ENCODE data around the gene DDX25. TPM values are rescaled to one million over a fixed set of nuclear protein-coding genes. Genes with fewer than 3 reads are reported as not detected.
"Not testable (repeated sequence)": the region's sequence is repeated elsewhere in the genome, so short reads cannot be mapped to it uniquely, and the experiment has no call there.

The DDX25 gene
- 0.18 TPM in 1 of 2 replicates, not detected in the other for total RNA-seq (2014; rRNA removed; shearing (Covaris generic))

DNA sequence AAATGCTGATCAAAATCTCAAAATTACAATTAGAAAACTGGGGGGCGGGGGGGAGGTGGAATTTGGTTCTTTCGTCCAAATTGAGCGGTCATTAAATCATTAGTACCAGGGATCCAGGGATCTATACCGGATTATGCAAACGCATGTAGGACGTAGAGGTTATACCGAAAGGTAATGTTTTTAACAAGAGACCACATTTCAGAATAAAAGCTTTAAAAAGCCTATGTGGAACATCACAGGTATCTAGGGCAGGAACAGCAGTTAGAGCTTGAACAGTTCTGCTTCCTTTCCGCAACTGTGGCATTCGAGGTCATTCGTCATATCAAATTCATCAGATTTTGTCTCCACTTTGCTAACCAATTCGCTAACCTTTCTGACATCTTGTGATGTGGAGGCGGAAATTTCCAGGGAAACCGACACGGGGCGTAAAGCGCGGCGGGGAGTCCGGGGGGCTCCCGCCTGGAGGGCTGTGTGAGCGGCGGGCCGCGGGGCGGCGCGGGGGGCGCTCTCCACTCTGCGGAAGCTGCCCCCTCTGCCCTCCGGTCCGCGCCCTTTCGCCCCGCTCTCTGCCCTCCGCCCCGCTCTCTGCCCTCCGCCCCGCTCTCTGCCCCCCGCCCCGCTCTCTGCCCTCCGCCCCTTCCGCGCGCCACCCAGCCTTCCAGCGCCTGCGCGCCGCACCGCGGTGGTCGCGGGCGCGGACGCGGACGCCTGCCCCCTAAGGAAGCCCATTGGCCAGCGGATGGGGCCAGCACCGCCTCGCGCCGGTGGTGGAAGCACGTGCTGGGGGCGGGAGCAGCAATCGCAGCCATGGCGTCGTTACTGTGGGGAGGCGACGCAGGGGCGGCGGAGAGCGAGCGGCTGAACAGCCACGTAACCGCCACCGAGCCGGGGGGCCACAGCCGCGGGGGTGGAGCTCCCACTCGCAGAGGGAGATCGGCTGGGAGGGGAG, at the start of gene DDX25:
Gene DDX25 (plus strand): TSS at position 798 of the 949 bp plus-strand sequence. CDS start 10 bp downstream, at position 808.
- no peaks in the 10 kb centered on the region for H3K9me3 ChIP-seq (replicated peaks)
- no peaks in the 10 kb centered on the region for H3K36me3 ChIP-seq
- H3K4me1 ChIP-seq: no peaks in the 10 kb centered on the region
- no peak within 1 kb of the TSS for H3K27ac ChIP-seq
- DNase-seq: no peak
- no peak within 1 kb of the TSS for H3K4me3 ChIP-seq
- H3K27me3 ChIP-seq: no peaks in the 10 kb centered on the region

DNA sequence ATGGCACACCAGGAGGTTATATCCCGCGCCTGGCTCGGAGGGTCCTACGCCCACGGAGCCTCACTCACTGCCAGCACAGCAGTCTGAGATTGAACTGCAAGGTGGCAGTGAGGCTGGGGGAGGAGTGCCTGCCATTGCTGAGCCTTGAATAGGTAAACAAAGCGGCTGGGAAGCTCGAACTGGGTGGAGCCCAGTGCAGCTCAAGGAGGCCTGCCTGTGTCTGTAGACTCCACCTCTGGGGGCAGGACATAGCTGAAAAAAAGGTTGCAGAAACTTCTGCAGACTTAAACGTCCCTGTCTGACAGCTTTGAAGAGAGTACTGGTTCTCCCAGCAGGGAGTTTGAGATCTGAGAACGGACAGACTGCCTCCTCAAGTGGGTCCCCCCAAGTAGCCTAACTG, 46.6 kb upstream of the DDX25 start:
- not testable (repeated sequence) for DNase-seq, H3K4me3 ChIP-seq

DNA sequence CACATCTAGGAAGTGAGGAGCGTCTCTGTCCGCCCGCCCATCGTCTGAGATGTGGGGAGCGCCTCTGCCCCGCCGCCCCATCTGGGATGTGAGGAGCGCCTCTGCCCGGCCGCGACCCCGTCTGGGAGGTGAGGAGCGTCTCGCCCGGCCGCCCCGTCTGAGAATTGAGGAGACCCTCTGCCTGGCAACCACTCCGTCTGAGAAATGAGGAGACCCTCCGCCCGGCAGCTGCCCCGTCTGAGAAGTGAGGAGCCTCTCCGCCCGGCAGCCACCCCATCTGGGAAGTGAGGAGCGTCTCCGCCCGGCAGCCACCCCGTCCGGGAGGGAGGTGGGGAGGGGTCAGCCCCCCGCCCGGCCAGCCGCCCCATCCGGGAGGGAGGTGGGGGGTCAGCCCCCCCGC, 41.5 kb upstream of the DDX25 start:
- not testable (repeated sequence) for H3K4me3 ChIP-seq; H3K27me3 ChIP-seq; H3K36me3 ChIP-seq; H3K9me3 ChIP-seq (replicated peaks); H3K4me1 ChIP-seq; H3K27ac ChIP-seq; DNase-seq

More for the DNA sequence above, 46.6 kb upstream of the DDX25 start:
- not testable (repeated sequence) for H3K27me3 ChIP-seq; H3K4me1 ChIP-seq; H3K9me3 ChIP-seq (replicated peaks); H3K27ac ChIP-seq; H3K36me3 ChIP-seq

DNA sequence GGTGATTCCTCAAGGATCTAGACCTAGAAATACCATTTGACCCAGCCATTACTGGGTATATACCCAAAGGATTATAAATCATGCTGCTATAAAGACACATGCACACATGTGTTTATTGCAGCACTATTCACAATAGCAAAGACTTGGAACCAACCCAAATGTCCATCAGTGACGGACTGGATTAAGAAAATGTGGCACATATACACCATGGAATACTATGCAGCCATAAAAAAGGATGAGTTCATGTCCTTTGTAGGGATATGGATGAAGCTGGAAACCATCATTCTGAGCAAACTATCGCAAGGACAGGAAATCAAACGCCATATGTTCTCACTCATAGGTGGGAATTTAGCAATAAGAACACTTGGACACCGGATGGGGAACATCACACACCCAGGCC, 39.0 kb upstream of the DDX25 start:
- H3K9me3 ChIP-seq (replicated peaks); H3K27ac ChIP-seq; H3K4me3 ChIP-seq; H3K27me3 ChIP-seq; H3K36me3 ChIP-seq; H3K4me1 ChIP-seq; DNase-seq: not testable (repeated sequence)

DNA sequence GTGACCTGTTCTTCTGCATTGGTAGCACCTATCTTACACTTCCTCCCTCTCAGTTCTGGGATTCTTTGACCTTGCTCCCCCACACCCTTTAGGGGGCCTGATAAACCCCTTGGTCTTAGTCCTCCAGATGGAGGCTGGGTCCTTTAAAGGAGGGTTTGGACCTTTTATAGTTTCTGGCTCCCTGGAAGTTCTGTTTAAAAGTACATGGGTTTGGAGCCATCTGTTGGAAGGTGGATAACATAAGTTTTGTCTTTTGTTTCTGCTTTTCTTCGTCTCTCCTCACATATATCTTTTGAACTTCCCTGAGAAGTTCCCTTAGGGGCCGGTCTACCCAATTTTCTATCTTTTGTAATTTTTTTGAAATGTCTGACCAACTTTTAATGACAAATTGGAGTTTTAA, 34.8 kb upstream of the DDX25 start:
- no peaks in the 10 kb centered on the region for H3K27me3 ChIP-seq
- H3K4me1 ChIP-seq: no peaks in the 10 kb centered on the region
- no peaks in the 10 kb centered on the region for H3K36me3 ChIP-seq
- no peak for DNase-seq
- H3K9me3 ChIP-seq (replicated peaks): no peaks in the 10 kb centered on the region
- no peak overlapping the region for H3K27ac ChIP-seq
- H3K4me3 ChIP-seq: no peak overlapping the region

DNA sequence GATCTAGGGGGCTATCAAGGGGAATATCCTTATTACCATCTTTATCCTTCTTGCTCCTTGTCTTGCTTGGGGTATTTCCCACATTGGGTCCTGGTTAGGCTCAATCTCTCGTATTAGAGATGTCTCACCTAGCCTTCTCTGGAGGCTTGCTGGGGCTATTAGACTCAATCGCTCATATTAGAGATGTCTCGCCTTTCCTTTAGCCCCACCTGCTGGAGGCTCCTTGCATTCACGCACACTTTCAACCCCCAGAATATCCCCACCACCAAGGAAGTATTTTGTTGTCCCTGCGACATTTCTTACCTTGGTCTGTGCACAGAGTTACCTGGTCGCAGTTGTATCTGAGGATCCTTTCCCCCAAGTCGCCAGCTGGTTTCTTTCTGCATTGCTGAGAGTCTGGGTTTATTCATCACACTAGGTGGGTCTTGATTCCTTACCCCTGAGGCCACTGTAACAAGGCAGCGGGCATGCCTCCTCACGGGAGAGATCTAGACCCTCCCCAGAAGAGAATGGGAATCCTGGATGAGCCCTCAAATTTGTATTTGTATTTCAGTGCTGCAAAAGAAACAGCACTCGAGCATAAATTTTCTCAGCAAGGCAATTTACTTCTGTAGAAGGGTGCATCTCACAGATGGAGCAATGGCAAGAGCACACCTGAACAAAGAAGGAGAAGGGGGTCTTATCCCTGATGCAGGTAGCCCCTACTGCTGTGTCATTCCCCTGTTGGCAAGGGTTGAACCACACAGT, 32.7 kb upstream of the DDX25 start:
- H3K27ac ChIP-seq: no peak overlapping the region
- no peaks in the 10 kb centered on the region for H3K27me3 ChIP-seq
- H3K36me3 ChIP-seq: no peaks in the 10 kb centered on the region
- H3K4me1 ChIP-seq: no peaks in the 10 kb centered on the region
- H3K9me3 ChIP-seq (replicated peaks): no peaks in the 10 kb centered on the region
- H3K4me3 ChIP-seq: no peak overlapping the region
- DNase-seq: peak; percentile 51 to 80

DNA sequence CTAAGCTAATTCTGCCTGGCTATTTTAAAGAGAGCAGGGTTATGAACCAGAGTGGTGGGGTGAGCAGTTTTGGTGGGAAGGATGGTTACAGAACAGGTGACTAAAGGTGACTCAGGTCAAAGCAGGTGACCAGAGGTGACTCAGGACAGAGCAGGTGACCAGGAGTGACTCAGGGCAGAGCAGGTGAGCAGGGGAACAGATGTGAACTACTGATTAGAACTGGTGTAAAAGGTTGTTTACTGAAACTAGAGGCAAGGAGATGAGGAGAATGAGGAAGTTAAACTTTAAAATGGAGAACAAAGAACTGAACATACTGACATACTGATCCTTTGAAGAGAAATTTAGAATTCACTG, 32.2 kb upstream of the DDX25 start:
- no peaks in the 10 kb centered on the region for H3K4me1 ChIP-seq
- no peak overlapping the region for H3K27ac ChIP-seq
- no peak for DNase-seq
- no peaks in the 10 kb centered on the region for H3K36me3 ChIP-seq
- H3K9me3 ChIP-seq (replicated peaks): no peaks in the 10 kb centered on the region
- no peaks in the 10 kb centered on the region for H3K27me3 ChIP-seq
- H3K4me3 ChIP-seq: no peak overlapping the region

DNA sequence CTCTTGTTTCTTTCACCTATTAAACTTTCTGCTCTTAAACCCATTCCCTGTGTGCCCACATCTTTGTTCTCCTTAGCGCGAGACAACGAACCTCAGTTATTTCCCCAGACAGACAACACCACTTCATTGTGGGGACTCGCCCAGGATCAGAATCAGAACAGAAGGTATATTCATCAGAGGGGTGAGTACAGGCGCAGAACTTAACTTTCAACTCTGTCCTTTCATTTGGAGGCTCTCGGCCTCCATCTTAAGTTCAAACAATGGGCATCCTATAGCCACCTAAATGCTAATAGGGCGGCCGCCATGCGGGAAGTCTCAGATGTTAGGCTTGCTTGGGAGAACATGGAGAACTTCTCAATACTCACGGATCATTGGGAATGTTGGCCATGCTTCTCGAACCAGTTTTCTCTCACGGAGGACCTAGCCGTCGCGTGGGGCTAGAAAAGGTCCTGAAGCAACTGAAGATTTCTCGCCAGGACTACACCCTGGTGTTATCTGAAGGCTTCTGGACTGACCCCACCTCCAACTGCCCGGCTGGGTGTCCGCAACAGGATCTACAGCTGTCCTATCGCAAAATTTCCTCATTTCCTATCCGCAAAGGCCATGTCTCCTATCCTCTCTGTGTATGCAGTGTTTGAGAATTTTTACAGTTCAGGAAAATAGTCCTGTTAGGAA, 30.3 kb upstream of the DDX25 start:
- no peaks in the 10 kb centered on the region for H3K9me3 ChIP-seq (replicated peaks)
- no peaks in the 10 kb centered on the region for H3K4me1 ChIP-seq
- peak overlapping the region; percentile 52 for H3K4me3 ChIP-seq
- no peaks in the 10 kb centered on the region for H3K27me3 ChIP-seq
- DNase-seq: peak in 1 of 2 experiments; percentile 26
- no peaks in the 10 kb centered on the region for H3K36me3 ChIP-seq
- H3K27ac ChIP-seq: no peak overlapping the region

DNA sequence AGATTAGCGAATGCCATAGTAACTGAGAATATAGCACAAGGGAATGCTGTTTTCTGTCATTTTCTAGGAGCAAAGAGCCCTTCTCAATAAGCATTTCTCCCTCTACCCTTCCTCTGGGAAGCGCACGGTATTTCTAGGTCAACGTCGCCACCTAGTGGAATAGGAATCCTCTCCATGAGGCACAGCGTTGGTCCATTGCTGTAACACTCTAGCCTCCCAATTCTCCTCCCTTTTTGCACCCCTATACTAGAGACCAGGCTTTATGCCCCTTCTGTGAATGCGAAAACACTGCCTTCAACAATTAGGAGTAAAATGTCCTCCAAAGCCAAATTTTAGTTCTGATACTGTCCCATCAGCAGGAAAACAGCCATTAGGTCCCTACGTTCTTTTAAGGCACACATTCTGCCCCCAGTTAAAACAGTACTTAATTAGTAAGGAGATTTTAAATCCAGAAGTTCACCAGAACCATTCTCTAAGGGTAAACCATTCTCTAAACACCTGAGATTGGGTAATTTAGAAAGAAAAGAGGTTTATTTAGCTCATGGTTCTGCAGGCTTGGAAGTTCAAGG, 29.7 kb upstream of the DDX25 start:
- no peaks in the 10 kb centered on the region for H3K9me3 ChIP-seq (replicated peaks)
- no peaks in the 10 kb centered on the region for H3K4me1 ChIP-seq
- peak overlapping the region; percentile 52 for H3K4me3 ChIP-seq
- no peaks in the 10 kb centered on the region for H3K36me3 ChIP-seq
- H3K27ac ChIP-seq: no peak overlapping the region
- peak; percentile 69 to 89 for DNase-seq
- H3K27me3 ChIP-seq: no peaks in the 10 kb centered on the region

DNA sequence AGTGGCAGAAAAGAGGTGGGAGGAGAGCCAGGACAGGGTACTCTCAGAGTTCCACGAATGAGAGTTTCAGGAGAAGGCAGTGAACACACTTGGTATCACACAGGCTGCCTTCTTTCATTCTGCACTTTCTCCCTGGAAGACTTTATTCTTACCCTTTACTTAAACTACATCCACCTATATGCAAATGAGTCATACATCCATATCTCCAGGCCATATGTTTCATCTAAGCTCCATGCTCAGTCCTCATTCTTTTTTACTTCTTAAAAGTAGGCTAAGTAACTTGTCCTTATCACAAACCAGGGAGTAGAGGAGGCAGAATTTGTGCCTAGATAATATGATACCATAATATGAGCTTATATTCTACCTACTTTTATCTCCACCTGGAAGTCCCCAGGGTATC, 23.0 kb upstream of the DDX25 start:
- Histone ChIP-seq H3K4me1 (no peaks in the 10 kb centered on the region), H3K4me3 (no peak overlapping the region), H3K9me3 (replicated peaks) (no peaks in the 10 kb centered on the region), H3K36me3 (no peaks in the 10 kb centered on the region), H3K27me3 (no peaks in the 10 kb centered on the region), H3K27ac (no peak overlapping the region)
- DNase-seq: no peak

DNA sequence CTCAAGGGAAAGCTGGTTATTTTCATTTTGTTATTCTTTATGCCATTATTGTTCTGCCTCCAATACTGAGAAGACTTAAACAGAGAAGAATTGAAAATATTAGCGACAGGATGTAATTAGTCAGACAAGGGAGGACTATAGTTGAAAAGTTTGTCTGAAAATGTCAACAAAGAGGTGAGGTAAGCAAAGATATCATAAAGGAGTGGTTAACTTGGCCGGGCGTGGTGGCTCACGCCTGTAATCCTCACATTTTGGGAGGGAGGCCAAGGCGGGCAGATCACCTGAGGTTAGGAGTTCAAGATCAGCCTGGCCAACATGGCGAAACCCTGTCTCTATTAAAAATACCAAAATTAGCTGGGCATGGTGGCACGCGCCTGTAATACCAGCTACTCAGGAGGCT, 20.9 kb upstream of the DDX25 start:
- Histone ChIP-seq H3K27ac (no peak overlapping the region), H3K4me1 (no peaks in the 10 kb centered on the region), H3K36me3 (no peaks in the 10 kb centered on the region), H3K9me3 (replicated peaks) (no peaks in the 10 kb centered on the region), H3K4me3 (no peak overlapping the region), H3K27me3 (no peaks in the 10 kb centered on the region)
- no peak for DNase-seq

DNA sequence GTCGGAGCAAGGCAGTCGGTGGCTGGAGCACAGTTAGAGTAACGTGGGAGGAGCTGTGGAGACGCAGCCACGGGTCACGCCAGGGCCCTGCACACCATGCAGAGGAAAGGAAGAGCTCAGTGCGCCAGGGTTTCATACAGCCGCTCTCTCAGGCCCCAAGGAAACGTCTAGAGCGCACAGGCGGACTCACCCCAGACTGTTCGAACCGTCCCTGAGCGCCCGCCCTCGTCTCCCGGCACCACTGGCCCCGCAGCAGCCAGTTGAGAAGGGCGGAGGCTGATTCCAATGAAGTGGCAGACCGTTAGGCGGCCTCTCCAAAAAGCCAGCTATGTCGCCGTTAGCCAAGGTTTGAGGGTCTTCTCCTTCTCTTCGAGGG, 17.3 kb upstream of the DDX25 start:
- Histone ChIP-seq H3K36me3 (no peaks in the 10 kb centered on the region), H3K27ac (no peak overlapping the region), H3K4me3 (peak overlapping the region; percentile 67; the same call in 1 of the 2 replicates), H3K27me3 (no peaks in the 10 kb centered on the region), H3K9me3 (replicated peaks) (no peaks in the 10 kb centered on the region), H3K4me1 (no peaks in the 10 kb centered on the region)
- DNase-seq: no peak

DNA sequence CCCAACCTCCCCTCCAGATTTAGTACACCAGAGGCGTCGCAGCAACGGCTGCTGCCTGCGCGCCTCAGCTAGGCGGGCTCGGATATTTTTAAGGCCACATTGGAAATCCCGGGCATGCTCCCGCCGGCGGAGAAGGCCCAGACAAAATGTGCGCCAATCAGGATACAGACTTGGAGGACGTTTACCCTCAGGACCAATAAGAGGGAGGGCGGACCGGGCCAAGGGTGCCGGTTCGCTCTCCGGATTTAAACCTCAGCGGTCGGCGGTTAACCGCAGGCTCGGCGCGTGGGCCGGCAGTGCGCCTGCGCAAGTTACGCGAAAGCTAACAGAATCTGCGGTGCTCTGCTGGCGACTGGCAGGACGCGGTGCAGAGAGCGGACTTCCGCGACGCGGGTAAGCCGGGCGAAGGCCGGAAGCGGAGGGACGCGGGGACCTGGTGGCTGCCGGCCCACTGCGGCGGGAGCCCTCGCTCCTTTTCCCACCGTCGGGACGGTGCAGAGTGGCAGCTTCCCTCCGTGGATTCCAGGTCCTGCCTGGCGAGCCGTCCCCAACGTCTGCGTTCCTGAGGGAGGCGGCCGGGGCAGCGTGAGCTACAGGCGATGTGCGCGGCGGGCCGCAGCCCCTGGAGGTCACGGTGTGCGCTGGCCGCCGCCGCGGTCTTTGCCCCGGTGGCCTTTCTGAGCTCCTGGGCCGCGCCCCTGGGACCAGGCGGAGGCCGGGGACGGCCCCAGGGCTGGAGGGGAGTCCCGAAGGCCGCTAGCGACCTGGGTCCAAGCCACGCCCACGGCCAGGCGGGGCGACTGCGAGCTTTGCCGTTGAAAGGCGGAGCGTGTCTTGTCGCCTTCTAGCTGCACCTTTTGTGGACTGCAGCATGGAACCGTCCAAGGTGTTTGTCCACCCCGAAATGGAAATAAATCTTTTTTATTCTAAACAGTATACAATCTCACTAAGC, 16.7 kb upstream of the DDX25 start, which contains the start of gene HYLS1:
Gene HYLS1 (plus strand): TSS at position 296 of the 952 bp plus-strand sequence. CDS start 11,701 bp downstream, outside the sequence.
- Histone ChIP-seq H3K4me1 (no peaks in the 10 kb centered on the region), H3K9me3 (replicated peaks) (no peaks in the 10 kb centered on the region), H3K27ac (peak within 1 kb of the TSS; percentile 67), H3K36me3 (no peaks in the 10 kb centered on the region), H3K4me3 (peak within 1 kb of the TSS; percentile 67), H3K27me3 (no peaks in the 10 kb centered on the region)
- peak; percentile 49 to 61 for DNase-seq

All from SJCRH30 (cell line).